HPDE6-E6E7 (cell line): ENCODE data around the gene MAPK7.

Experiments used
- DNase-seq: peaks from one replicate; pipeline ENCODE4 v3.0.0; 2011; ENCODE audit warnings: missing footprints; ENCODE audit errors: extremely low spot score

The MAPK7 gene

DNA sequence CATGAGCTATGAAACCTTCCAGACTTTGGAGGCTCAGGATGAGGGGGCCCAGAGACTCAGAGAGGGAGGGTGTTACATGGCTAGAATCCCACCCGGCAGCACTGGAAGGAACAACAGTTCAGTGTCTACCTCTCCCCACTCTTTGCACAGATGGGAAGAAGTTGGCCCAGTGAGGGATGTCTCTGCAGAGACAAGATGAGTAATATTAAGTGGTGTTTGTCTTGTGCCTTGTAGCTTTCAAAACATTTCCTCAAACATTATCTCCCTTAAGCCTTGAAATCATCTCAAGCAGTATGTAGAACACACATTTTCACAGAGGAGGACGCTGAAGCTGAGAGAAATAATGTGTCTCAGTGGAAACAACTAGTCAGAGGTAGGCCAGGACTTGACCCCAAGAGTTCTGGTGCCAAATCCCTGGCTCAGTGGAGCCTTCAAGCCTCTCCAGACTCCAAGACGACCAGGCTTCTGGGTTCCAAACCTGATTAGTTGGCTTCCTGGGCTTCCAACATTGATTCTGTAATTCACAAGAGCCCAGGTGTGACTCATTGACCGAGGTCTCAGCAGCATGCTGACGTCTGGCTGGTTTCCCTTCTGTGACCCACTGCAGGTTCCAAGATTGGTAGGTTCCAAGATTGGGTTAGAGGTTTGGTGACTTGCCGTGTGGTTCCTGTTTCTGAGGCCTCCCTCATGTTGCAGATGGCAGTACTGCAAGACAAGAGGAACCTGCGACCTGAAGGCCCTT lies 40.1 kb downstream of the MAPK7 start:
- DNase-seq, result no peak

DNA sequence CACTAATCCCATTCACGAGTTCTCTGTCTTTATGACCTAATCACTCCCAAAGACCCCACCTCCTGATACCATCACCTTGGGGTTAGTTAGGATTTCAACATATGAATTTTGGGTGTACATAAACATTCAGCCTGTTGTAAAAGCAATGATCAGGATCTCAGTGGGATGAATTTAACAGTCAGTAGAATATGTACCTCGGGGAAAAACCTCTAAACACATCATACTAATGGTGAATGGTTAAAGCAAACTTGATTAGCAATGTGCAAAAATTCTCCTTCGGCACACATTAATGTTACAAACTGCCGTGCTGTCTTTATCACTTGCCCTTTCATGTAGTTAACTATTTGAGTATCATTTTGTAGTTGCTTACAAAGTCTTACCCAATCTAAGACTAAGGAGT lies 42.9 kb downstream of the MAPK7 start:
- no peak for DNase-seq

DNA sequence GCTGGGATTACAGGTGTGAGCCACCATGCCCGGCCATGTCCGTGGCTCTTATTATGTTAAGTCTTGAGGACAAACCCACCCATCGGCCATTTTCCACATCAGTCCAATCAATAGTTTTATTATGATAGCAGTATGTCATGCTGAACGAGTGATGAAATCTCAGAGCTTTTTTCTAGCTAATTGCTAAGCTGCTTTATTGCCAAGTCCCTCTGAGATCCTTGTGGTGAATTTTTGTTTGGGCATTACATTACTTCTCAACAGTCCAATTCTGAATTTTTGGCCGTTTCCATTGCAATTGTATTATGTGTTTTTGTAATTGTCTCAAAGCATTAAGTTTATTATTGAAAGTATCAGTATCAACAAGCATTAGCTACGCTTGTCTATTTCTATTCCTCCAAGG lies 43.6 kb downstream of the MAPK7 start:
- no peak for DNase-seq

DNA sequence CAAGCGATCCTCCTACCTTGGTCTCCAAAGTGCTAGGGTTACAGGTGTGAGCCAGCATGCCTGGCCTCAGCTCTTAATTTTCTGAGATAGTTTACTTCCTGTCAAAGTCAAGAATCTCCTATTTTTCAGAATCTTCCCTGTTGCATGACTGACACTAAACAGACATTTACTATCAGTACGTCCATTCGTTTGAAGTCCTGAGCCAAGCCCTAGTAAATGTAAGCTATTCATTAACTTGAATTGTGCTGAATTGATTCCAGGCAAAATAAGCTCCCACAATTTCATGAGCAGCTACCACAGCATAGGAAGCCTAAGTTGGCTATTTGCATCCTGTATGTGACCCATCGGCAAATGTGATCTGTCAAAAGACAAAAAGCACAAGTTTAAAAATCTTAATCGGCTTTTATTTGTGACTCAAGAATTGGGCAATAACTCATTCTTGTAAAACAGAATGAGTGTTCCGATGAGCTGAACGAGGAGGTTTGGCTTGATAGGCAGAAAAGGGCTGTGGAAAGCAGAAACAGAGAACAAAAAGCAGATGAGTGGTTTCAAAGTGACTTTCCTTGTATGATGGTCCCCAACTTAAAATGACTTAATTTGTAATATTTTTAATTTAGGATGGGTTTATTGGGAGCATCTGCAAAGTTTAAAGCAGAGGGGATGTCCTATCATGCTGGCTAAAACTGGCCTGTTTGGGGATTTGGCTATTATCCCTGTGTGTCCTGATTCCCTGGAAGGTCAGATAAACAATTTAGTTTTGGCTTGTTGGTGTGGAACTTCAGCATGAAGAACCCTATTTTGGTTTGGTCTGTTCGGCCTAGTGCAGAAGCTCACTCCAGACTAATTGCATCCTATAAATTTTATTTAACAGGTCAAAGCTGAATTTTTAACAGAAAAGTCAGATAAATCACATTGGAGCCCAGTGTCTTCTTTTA lies 46.9 kb downstream of the MAPK7 start:
- DNase-seq, result no peak

DNA sequence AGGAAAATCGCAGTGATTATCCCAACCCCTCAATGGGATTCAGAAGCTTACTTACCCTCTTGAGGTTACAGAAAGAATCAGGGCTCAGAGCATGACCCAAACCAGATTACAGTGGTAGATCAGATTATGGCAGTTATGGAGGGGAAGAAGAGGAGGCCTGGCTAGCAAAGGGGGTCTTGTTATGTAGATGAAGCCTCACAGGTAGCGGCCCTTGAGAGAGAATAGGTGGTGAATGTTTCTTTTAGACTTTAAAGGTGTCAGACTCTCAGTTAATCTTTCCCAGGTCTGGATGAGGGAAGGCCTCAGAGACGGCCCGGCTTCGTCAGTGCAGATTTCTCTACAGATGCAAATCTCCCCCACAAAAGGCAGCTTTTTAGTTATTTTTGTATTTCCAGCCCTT lies 48.3 kb downstream of the MAPK7 start:
- DNase-seq, result no peak

DNA sequence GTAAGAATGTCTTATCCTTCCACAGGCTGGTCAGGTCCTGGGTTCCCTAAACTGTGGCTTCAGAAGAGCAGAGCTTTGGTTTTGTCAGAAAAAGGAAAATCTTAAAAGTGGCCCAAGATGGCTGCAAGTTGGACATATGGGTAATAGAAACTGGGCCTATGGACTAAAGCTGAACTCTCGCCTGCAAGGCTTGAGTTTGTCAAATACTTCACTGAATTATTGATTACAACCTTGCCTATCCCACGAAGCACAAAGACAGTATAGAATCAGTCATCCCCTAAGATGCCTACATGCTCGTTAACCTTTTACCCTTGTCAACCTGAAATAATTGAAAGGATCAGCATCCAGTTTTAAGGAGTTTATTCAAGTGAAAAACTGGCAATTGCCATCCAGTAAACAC lies 53.4 kb downstream of the MAPK7 start:
- no peak for DNase-seq
